Measurements from ENCODE around the gene PCSK2.

DNA sequence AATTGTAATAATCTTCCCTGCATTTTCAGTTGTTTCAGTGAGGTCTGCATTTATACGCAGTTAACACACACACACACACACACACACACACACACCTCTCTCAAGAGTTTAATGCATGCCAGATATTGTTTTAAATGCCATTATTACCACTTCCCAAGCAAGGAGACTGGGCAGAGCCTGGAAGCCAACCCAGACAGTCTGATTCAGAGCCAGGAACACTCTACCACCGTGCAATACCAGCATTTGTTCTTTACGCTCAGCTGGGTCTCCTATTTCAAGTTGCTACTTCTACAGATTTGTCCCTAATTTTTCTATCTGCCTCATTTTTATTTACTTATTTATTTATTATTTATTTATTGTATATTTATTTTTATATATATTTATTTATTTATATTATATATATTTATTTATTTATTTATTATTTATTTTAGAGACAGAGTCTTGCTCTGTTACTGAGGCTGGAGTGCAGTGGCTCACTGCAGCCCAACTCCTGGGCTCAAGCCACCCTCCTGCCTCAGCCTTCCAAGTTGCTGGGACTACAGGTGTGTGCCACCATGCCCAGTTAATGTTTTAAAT lies 68.4 kb downstream of the PCSK2 start:
- TF ChIP-seq CTCF (conservative IDR thresholded peaks at IDR 0.05 in 1 of 2, IDR thresholded peaks at IDR 0.05 in 1 of 2; ENCODE audit: extremely low read depth in 1 of 2, insufficient read depth in 1 of 2, low read depth in 1 of 2, low read length in 2 of 2) (no peak), EZH2 (IDR thresholded peaks at IDR 0.05; ENCODE audit: borderline replicate concordance, low read length) (no peak)
